Measurements from ENCODE around the gene C3orf70. TPM values are rescaled to one million over a fixed set of nuclear protein-coding genes. Genes with fewer than 3 reads are reported as not detected.
A peak's percentile ranks its signal among the peaks of the same experiment; 100 is the strongest.

Gene C3orf70
- total and polyA plus RNA-seq, 12 donors, result 0.75 to 2.2 (median 1.7) TPM

- ATAC-seq, result no peak
- 80 to 81% methylated on average over 14 of the region's 14 CpGs for WGBS, 2 donors
- Histone ChIP-seq H3K4me1 (peaks cover 0 to 21% (median 3%) of the 10 kb centered on the region in 9 donors), H3K27me3 (no peaks in the 10 kb centered on the region), H3K36me3 (peaks cover 0 to 32% (median 0%) of the 10 kb centered on the region in 9 donors), H3K9me3 (no peaks in the 10 kb centered on the region), H3K27ac (no peak overlapping the region), H3K4me3 (no peak overlapping the region)
- DNase-seq, result no peak
- TF ChIP-seq CTCF (IDR thresholded peaks at IDR 0.05), result no peak
- intact Hi-C loops (cut with DNase I), result no loop called here
Measured at GRCh38 chr3:185082829-185083228, 70.0 kb downstream of the C3orf70 start.

- DNase-seq (no peak), ATAC-seq (no peak)
- no peak overlapping the region for H3K27ac ChIP-seq
- H3K27me3 ChIP-seq, result no peaks in the 10 kb centered on the region
- H3K9me3 ChIP-seq, result no peaks in the 10 kb centered on the region
- peaks cover 0 to 21% (median 3%) of the 10 kb centered on the region in 9 donors for H3K4me1 ChIP-seq
- TF ChIP-seq CTCF (IDR thresholded peaks at IDR 0.05), result no peak
- H3K36me3 ChIP-seq, result peaks cover 0 to 32% (median 0%) of the 10 kb centered on the region in 9 donors
- intact Hi-C loops (cut with DNase I), result no loop called here
- no peak overlapping the region for H3K4me3 ChIP-seq
- WGBS, 2 donors, result 86 to 89% methylated on average over 3 of the region's 3 CpGs
Measured at GRCh38 chr3:185082149-185082548, 70.7 kb downstream of the C3orf70 start.

- Histone ChIP-seq H3K27me3 (no peaks in the 10 kb centered on the region), H3K36me3 (peaks cover 0 to 32% (median 0%) of the 10 kb centered on the region in 9 donors), H3K27ac (no peak overlapping the region), H3K9me3 (no peaks in the 10 kb centered on the region), H3K4me1 (peaks cover 0 to 21% (median 3%) of the 10 kb centered on the region in 9 donors), H3K4me3 (no peak overlapping the region)
- 91 to 92% methylated on average over 1 of the region's 1 CpG for WGBS, 2 donors
- no peak for TF ChIP-seq CTCF (IDR thresholded peaks at IDR 0.05)
- DNase-seq (no peak), ATAC-seq (no peak)
- intact Hi-C loops (cut with DNase I), result no loop called here
Measured at GRCh38 chr3:185081521-185081920, 71.3 kb downstream of the C3orf70 start.

- no peaks in the 10 kb centered on the region for H3K9me3 ChIP-seq
- WGBS, 2 donors, result 56 to 74% methylated on average over 1 of the region's 1 CpG
- ATAC-seq, result no peak
- peaks cover 0 to 32% (median 0%) of the 10 kb centered on the region in 9 donors for H3K36me3 ChIP-seq
- H3K4me3 ChIP-seq, result no peak overlapping the region
- intact Hi-C loops (cut with DNase I), result no loop called here
- peaks cover 0 to 17% (median 3%) of the 10 kb centered on the region in 9 donors for H3K4me1 ChIP-seq
- TF ChIP-seq CTCF (IDR thresholded peaks at IDR 0.05), result no peak
- H3K27me3 ChIP-seq, result no peaks in the 10 kb centered on the region
- DNase-seq, result no peak
- peak overlapping the region in 1 of 10 donors; percentile 21 for H3K27ac ChIP-seq
Measured at GRCh38 chr3:185079625-185080024, 73.2 kb downstream of the C3orf70 start.
